Keratinocyte (primary cell): ENCODE data around the gene COL9A3. TPM values are rescaled to one million over a fixed set of nuclear protein-coding genes. Genes with fewer than 3 reads are reported as not detected.

Experiments
- DNase-seq: peaks from one replicate; pipeline ENCODE4 v3.0.0-alpha.2; 2011; ENCODE audit warnings: low read depth, missing footprints, low spot score
- FAIRE-seq: peaks from 2 replicates; lab custom pipeline; 2011; peaks lifted over from hg19 to GRCh38; lab: Jason Lieb, UNC
- H2AFZ ChIP-seq: 2 replicates; pipeline ENCODE4 v1.6.0; 2012; ENCODE audit warnings: low read length, control low read depth, inconsistent platforms; ENCODE audit not compliant: control insufficient read depth
- H3K27ac ChIP-seq: 2 replicates; pipeline ENCODE4 v1.5.1; 2011; ENCODE audit warnings: low read length; ENCODE audit not compliant: control insufficient read depth, insufficient read depth
- H3K27me3 ChIP-seq: 3 replicates; pipeline ENCODE4 v1.6.0; 2011; ENCODE audit warnings: low read length; ENCODE audit not compliant: control insufficient read depth, insufficient read depth; ENCODE audit errors: extremely low read depth
- H3K36me3 ChIP-seq, 2 experiments: 2 replicates in 1 of 2; 3 replicates in 1 of 2; pipeline ENCODE4 v1.5.1; 2011; ENCODE audit warnings: low read length in 2 of 2, mild to moderate bottlenecking in 1 of 2; ENCODE audit not compliant: control insufficient read depth in 2 of 2, insufficient read depth in 2 of 2; ENCODE audit errors: extremely low read depth in 1 of 2
- H3K4me1 ChIP-seq: 3 replicates; pipeline ENCODE4 v1.5.1; 2011; ENCODE audit warnings: low read length; ENCODE audit not compliant: control insufficient read depth, insufficient read depth; ENCODE audit errors: extremely low read depth
- H3K4me2 ChIP-seq: 3 replicates; pipeline ENCODE4 v1.6.0; 2011; ENCODE audit warnings: low read depth, low read length; ENCODE audit not compliant: control insufficient read depth, insufficient read depth; ENCODE audit errors: extremely low read depth
- H3K4me3 ChIP-seq, 3 experiments: fragments of 200-600 bp in 1 of 3; sonication (generic) in 1 of 3; 2 replicates in 2 of 3; 3 replicates in 1 of 3; pipeline ENCODE4 v1.5.1; 2011 to 2016; ENCODE audit warnings: low read length in 3 of 3, mild to moderate bottlenecking in 3 of 3, control low read depth in 2 of 3, inconsistent platforms in 1 of 3, low read depth in 1 of 3, mixed read lengths in 1 of 3, mixed run types in 1 of 3, moderate library complexity in 1 of 3; ENCODE audit not compliant: control insufficient read depth in 2 of 3, insufficient read depth in 2 of 3; ENCODE audit errors: extremely low read depth in 1 of 3
- H3K79me2 ChIP-seq: 2 replicates; pipeline ENCODE4 v1.6.0; 2012; ENCODE audit warnings: low read length; ENCODE audit not compliant: control insufficient read depth, insufficient read depth
- H3K9ac ChIP-seq: 3 replicates; pipeline ENCODE4 v1.6.0; 2011; ENCODE audit warnings: low read length; ENCODE audit not compliant: control insufficient read depth, insufficient read depth; ENCODE audit errors: extremely low read depth
- H3K9me1 ChIP-seq: 3 replicates; pipeline ENCODE4 v1.6.0; 2011; ENCODE audit warnings: low read length; ENCODE audit not compliant: control insufficient read depth, insufficient read depth; ENCODE audit errors: extremely low read depth
- H3K9me3 ChIP-seq: 2 replicates; pipeline ENCODE4 v1.5.1; 2012; ENCODE audit warnings: low read depth, low read length; ENCODE audit not compliant: control insufficient read depth
- H4K20me1 ChIP-seq: 3 replicates; pipeline ENCODE4 v1.6.0; 2011; ENCODE audit warnings: low read length; ENCODE audit not compliant: control insufficient read depth, insufficient read depth; ENCODE audit errors: extremely low read depth
- CTCF ChIP-seq, 3 experiments: IDR thresholded peaks in 1 of 3; conservative IDR thresholded peaks in 1 of 3; optimal IDR thresholded peaks in 1 of 3; 2 replicates in 2 of 3; 3 replicates in 1 of 3; pipeline versions ENCODE3 to v1.5.1; 2011; ENCODE audit warnings: low read length in 3 of 3, mild to moderate bottlenecking in 3 of 3, moderate library complexity in 2 of 3, control low read depth in 1 of 3, inconsistent platforms in 1 of 3; ENCODE audit not compliant: insufficient read depth in 2 of 3; ENCODE audit errors: extremely low read depth in 1 of 3
- EZH2 ChIP-seq: IDR thresholded peaks from one replicate; pipeline ENCODE4 v1.6.1; 2012; ENCODE audit warnings: inconsistent platforms, mild to moderate bottlenecking, low read length, moderate library complexity
- dilution Hi-C: fragments of 300-500 bp; cut with MboI; formaldehyde crosslinking; loops from one replicate; pipeline ENCODE4 v1.7.0; 2020; ENCODE audit warnings: low sequenced_read_pairs; ENCODE audit not compliant: extremely low pct_ligation_motif_present
- polyA plus RNA-seq, 5 experiments: library from polyadenylated mRNA; depleted of rRNA in 3 of 5; stranded (reverse) in 3 of 5; stranded (forward) in 1 of 5; unstranded in 1 of 5; fragments of >200 nt; gene quantifications; 1 replicate in 1 of 5; 2 replicates in 3 of 5; 3 replicates in 1 of 5; pipeline versions ENCODE4 v1.2.1 to v1.2.3, GENCODE V29; 2011 to 2012; ENCODE audit warnings: missing spikeins in 2 of 5, low read depth in 1 of 5, low replicate concordance in 1 of 5

Gene COL9A3
- polyA plus RNA-seq, 1 donor (not counting 4 experiments of a cell fraction or from before 2014, with no cell fraction given) = 4.8 TPM

DNA sequence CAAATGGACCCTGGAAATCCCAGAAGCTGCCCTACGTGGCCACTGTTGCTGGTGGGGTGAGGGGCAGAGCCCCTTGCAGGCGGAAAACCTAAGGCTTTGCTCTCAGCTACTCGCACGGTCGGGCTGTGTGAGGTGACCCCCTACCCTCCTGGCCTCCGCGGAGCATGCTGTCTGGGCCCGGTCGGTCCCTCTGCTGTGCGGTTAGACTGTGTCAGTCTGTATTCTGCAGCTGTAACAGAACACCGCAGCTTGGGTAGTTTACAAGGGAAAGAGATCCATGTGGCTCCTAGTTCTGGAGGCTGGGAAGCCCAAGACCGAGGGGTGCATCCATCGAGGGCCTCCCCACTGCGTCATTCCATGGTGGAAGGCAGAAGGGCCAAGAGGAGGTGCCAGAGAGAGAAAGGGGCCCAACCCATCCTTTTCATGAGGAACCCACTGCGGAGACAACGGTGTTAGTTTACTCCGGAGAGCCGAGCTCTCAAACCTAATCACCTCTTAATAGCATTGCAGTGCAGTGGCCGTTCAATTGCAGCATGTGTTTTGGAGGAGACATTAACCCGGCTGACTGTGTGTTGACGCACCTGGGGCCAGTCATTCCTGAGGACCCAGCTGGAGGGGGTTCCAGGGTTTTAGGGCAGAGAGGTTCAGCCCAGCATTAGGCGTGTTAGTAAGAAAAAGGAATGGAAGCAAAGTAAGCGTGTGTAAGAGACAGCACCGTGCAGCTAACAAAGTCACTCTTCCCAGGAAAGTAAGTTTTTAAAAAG lies 18.3 kb downstream of the COL9A3 start:
- dilution Hi-C loops = no loop called here
- DNase-seq = no peak
- no peak overlapping the region for H3K4me3 ChIP-seq

GRCh38 chr20:62835931-62836861 lies 19.3 kb downstream of the COL9A3 start:
- H3K27ac ChIP-seq = peak overlapping the region; percentile 48

More for the DNA sequence above, 18.3 kb downstream of the COL9A3 start:
- Histone ChIP-seq H3K9me3 (no peaks in the 10 kb centered on the region), H3K4me2 (peak overlapping the region; percentile 88), H3K4me1 (peaks cover 43% of the 10 kb centered on the region), H4K20me1 (no peaks in the 10 kb centered on the region), H3K36me3 (no peaks in the 10 kb centered on the region), H3K9ac (no peak overlapping the region), H2AFZ (no peak overlapping the region), H3K79me2 (no peaks in the 10 kb centered on the region), H3K27me3 (no peaks in the 10 kb centered on the region), H3K27ac (no peak overlapping the region), H3K9me1 (no peaks in the 10 kb centered on the region)
- TF ChIP-seq EZH2 = no peak
- TF ChIP-seq CTCF (optimal IDR thresholded peaks at IDR 0.05 in 1 of 3, IDR thresholded peaks at IDR 0.05 in 1 of 3, conservative IDR thresholded peaks at IDR 0.05 in 1 of 3; ENCODE audit: extremely low read depth in 1 of 3, insufficient read depth in 2 of 3, low read length in 3 of 3) = no peak
- FAIRE-seq = no peak

More at GRCh38 chr20:62835931-62836861, 19.3 kb downstream of the COL9A3 start:
- Histone ChIP-seq H3K36me3 (peaks cover 0 to 2% of the 10 kb centered on the region in 2 experiments), H3K79me2 (no peaks in the 10 kb centered on the region), H3K4me2 (peak overlapping the region; percentile 88), H2AFZ (peak overlapping the region; percentile 89), H3K9ac (peak overlapping the region; percentile 76), H3K27me3 (no peaks in the 10 kb centered on the region), H4K20me1 (no peaks in the 10 kb centered on the region), H3K4me1 (peaks cover 40% of the 10 kb centered on the region), H3K9me1 (no peaks in the 10 kb centered on the region), H3K4me3 (peak overlapping the region; percentile 52 to 74 (median 68)), H3K9me3 (no peaks in the 10 kb centered on the region)
- TF ChIP-seq CTCF (optimal IDR thresholded peaks at IDR 0.05 in 1 of 3, IDR thresholded peaks at IDR 0.05 in 1 of 3, conservative IDR thresholded peaks at IDR 0.05 in 1 of 3; ENCODE audit: extremely low read depth in 1 of 3, insufficient read depth in 2 of 3, low read length in 3 of 3) (no peak), EZH2 (no peak)
- peak; percentile 75 for FAIRE-seq
- no peak for DNase-seq
- dilution Hi-C loops = no loop called here
